A549 (cell line): ENCODE data around the gene COX6B1.

ENCODE experiments used
- POLR2A ChIP-seq: IDR thresholded peaks from 2 replicates; pipeline ENCODE4 v1.6.1; 2012; ENCODE audit warnings: mild to moderate bottlenecking, low read length
- TF ChIP-seq, protein P1 (sequence below): fragments of >200 bp; sonication (Bioruptor Twin); formaldehyde crosslinking; IDR thresholded peaks from 3 replicates; pipeline ENCODE4 v1.5.1; 2016
- TF ChIP-seq, protein P2 (sequence below): fragments of 200-600 bp; sonication (generic); IDR thresholded peaks from 2 replicates; pipeline ENCODE4 v1.6.1; 2016; ENCODE audit warnings: antibody characterized with exemption, mild to moderate bottlenecking, moderate library complexity

DNA sequence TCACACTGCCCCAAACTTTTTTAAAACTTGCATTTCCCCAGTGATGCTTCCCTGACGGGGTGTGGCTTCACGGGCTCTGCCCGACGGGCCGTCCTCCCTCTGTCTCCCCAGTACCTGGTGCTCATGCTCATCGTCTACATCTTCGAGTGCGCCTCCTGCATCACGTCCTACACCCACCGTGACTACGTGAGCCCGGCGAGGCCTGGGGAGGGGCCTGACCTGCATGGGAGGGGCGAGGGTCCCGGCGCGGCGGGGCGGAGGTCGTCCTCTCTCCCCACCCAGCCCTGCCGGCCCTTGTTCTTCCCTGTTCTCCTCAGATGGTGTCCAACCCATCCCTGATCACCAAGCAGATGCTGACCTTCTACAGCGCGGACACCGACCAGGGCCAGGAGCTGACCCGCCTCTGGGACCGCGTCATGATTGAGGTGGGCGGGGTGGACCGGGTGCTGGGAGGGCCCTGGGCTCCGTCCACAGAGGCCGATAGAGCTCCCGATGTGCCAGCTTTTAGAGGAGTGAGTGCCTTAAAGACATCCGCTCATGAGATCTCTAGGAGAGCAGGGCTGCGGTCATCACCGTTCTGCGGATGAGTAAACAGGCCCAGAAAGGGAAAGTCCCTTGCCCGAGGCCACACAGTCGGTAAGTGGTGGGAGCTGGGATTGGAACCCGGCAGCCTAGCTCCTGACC lies 25.1 kb downstream of the COX6B1 start:
- no peak for TF ChIP-seq POLR2A
- TF ChIP-seq, protein P1, sequence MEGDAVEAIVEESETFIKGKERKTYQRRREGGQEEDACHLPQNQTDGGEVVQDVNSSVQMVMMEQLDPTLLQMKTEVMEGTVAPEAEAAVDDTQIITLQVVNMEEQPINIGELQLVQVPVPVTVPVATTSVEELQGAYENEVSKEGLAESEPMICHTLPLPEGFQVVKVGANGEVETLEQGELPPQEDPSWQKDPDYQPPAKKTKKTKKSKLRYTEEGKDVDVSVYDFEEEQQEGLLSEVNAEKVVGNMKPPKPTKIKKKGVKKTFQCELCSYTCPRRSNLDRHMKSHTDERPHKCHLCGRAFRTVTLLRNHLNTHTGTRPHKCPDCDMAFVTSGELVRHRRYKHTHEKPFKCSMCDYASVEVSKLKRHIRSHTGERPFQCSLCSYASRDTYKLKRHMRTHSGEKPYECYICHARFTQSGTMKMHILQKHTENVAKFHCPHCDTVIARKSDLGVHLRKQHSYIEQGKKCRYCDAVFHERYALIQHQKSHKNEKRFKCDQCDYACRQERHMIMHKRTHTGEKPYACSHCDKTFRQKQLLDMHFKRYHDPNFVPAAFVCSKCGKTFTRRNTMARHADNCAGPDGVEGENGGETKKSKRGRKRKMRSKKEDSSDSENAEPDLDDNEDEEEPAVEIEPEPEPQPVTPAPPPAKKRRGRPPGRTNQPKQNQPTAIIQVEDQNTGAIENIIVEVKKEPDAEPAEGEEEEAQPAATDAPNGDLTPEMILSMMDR, result no peak
- TF ChIP-seq, protein P2, sequence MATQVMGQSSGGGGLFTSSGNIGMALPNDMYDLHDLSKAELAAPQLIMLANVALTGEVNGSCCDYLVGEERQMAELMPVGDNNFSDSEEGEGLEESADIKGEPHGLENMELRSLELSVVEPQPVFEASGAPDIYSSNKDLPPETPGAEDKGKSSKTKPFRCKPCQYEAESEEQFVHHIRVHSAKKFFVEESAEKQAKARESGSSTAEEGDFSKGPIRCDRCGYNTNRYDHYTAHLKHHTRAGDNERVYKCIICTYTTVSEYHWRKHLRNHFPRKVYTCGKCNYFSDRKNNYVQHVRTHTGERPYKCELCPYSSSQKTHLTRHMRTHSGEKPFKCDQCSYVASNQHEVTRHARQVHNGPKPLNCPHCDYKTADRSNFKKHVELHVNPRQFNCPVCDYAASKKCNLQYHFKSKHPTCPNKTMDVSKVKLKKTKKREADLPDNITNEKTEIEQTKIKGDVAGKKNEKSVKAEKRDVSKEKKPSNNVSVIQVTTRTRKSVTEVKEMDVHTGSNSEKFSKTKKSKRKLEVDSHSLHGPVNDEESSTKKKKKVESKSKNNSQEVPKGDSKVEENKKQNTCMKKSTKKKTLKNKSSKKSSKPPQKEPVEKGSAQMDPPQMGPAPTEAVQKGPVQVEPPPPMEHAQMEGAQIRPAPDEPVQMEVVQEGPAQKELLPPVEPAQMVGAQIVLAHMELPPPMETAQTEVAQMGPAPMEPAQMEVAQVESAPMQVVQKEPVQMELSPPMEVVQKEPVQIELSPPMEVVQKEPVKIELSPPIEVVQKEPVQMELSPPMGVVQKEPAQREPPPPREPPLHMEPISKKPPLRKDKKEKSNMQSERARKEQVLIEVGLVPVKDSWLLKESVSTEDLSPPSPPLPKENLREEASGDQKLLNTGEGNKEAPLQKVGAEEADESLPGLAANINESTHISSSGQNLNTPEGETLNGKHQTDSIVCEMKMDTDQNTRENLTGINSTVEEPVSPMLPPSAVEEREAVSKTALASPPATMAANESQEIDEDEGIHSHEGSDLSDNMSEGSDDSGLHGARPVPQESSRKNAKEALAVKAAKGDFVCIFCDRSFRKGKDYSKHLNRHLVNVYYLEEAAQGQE, result no peak
